Measurements from ENCODE around the gene TSNAXIP1.

The TSNAXIP1 gene

DNA sequence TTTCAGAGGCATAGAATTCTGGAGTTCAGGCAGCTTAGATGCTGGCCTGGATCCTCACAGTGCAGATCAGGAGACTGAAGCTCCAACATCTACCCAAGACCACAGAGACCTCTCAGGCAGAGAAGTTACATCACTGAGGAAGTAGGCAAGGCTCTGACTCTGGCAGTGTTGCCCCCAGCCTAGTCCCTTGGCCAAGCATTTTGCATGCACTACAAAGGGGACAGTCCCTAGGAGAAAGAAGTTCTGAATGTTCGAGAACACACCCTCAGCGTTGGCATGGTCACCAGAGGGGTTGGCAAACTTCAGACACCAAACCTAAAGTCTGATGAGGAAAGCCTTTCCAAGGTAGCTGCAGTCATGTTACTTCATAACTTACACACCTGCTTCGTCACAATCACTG, 2.8 kb upstream of the TSNAXIP1 start:
- H3K4me3 Mint-ChIP-seq = peak overlapping the region; percentile 69
- no peak for DNase-seq
- no peak overlapping the region for H3K27ac Mint-ChIP-seq
- H3K9me3 Mint-ChIP-seq = no peaks in the 10 kb centered on the region
- H3K36me3 Mint-ChIP-seq (ENCODE audit: low read depth) = peaks cover 62% of the 10 kb centered on the region
- TF ChIP-seq, protein P1, sequence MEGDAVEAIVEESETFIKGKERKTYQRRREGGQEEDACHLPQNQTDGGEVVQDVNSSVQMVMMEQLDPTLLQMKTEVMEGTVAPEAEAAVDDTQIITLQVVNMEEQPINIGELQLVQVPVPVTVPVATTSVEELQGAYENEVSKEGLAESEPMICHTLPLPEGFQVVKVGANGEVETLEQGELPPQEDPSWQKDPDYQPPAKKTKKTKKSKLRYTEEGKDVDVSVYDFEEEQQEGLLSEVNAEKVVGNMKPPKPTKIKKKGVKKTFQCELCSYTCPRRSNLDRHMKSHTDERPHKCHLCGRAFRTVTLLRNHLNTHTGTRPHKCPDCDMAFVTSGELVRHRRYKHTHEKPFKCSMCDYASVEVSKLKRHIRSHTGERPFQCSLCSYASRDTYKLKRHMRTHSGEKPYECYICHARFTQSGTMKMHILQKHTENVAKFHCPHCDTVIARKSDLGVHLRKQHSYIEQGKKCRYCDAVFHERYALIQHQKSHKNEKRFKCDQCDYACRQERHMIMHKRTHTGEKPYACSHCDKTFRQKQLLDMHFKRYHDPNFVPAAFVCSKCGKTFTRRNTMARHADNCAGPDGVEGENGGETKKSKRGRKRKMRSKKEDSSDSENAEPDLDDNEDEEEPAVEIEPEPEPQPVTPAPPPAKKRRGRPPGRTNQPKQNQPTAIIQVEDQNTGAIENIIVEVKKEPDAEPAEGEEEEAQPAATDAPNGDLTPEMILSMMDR (IDR thresholded peaks at IDR 0.05) = no peak
- peaks cover 16% of the 10 kb centered on the region for H3K4me1 Mint-ChIP-seq
- peaks cover 2% of the 10 kb centered on the region for H3K27me3 Mint-ChIP-seq (ENCODE audit: low read depth, poor library complexity)

DNA sequence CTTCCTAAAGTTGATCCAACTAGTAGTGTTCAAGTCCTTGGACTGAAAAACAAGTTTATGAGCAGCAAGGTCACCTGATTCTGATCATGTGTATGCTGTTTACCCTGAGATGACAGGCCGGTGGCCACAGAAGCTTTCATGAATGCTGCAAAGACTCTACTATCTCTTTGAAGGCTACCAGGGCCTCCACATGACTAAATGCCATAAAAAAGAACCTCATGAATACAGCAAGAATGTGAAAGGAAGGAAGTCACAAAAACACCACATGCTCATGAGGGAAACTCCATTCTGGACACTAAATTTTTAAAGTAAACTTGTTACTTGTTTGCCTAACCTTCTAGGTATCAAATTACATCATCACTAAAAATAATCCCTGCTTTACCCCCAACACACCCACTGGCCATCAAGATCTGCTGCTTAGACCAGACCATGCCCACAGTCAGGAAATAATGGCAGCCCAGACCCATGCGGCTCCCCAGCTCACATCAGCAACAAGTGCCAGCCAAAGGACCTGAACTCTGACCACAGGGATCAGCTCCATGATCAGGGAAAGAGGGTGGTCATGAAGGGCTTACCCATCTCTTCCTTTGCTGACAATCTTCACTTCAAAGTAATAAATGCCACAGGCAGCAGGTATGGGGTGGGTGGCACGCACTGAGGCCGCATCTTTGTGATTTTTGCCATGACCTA, 1.7 kb upstream of the TSNAXIP1 start:
- peaks cover 2% of the 10 kb centered on the region for H3K27me3 Mint-ChIP-seq (ENCODE audit: low read depth, poor library complexity)
- no peak for DNase-seq

DNA sequence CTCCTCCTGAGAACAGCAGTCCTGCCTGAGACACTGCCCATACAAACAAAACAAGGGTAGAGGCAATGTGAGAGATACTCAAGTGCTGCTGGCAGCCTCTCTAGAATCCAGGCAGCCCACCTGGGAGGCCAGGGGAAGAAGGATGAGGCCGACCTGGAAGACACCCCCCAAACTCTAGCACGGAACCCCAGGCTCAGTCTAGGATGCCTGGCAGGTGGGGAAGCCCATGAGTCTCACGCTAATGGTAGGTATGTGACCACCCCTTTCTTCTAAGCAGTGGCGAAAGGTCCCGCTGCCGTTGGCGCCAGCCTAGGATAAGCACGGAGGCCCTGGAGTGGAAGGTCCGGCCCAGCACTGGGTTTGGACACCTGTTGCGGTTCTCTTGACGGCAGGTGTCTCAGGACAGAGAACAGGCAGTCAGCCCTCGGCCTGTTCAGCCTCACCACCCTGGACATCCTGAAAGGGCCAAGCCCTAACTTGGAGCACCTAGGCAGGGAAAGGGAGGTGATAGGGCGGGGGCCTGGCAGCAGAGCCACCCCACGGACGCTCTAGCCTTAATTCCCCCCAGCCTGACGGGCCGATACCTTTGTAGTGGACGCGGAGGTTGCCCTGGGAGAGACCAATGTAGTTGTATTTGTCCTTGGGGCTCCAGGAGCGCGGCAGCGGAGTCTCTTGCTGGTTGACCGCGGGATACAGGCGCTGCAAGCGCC, 816 bp upstream of the TSNAXIP1 start:
- Mint-ChIP-seq H3K9me3 (no peaks in the 10 kb centered on the region), H3K4me3 (peak overlapping the region; percentile 91), H3K27me3 (ENCODE audit: low read depth, poor library complexity) (peaks cover 2% of the 10 kb centered on the region), H3K36me3 (ENCODE audit: low read depth) (peaks cover 45% of the 10 kb centered on the region), H3K4me1 (peaks cover 16% of the 10 kb centered on the region), H3K27ac (peak overlapping the region; percentile 90)
- no peak for DNase-seq
- TF ChIP-seq, protein P1 (IDR thresholded peaks at IDR 0.05) = no peak

More for the DNA sequence above, 1.7 kb upstream of the TSNAXIP1 start:
- Mint-ChIP-seq H3K36me3 (ENCODE audit: low read depth) (peaks cover 54% of the 10 kb centered on the region), H3K4me3 (peak overlapping the region; percentile 91), H3K9me3 (no peaks in the 10 kb centered on the region), H3K27ac (peak overlapping the region; percentile 90), H3K4me1 (peaks cover 16% of the 10 kb centered on the region)
- TF ChIP-seq, protein P1 (IDR thresholded peaks at IDR 0.05) = no peak

DNA sequence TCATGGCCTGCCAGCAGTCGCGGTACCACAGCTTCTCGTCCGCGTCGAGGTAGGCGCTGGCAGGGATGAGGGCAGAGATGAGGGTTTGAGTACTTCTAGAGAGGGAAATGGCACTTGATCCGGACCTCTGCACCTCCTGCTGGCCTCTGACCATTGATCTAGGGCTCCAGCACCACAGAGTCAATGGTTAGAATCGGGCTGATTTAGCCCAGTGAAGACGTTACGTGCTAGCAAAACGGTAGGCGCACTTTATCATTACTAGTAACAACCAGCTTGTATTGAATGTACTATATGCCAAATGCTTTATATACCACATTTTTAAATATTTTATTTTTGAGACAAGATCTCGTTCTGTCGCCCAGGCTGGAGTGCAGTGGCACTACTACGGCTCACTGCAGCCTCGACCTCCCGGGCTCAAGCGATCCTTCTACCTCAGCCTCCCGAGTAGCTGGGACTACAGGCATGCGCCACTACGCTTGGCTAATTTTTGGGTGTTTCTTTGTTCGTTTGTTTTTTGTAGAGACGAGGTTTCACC, 526 bp downstream of the TSNAXIP1 start:
- Mint-ChIP-seq H3K4me1 (peaks cover 16% of the 10 kb centered on the region), H3K27me3 (ENCODE audit: low read depth, poor library complexity) (peaks cover 2% of the 10 kb centered on the region), H3K36me3 (ENCODE audit: low read depth) (peaks cover 32% of the 10 kb centered on the region), H3K9me3 (no peaks in the 10 kb centered on the region), H3K27ac (peak overlapping the region; percentile 90), H3K4me3 (peak overlapping the region; percentile 91)
- DNase-seq = no peak
- TF ChIP-seq, protein P1 (IDR thresholded peaks at IDR 0.05) = no peak

DNA sequence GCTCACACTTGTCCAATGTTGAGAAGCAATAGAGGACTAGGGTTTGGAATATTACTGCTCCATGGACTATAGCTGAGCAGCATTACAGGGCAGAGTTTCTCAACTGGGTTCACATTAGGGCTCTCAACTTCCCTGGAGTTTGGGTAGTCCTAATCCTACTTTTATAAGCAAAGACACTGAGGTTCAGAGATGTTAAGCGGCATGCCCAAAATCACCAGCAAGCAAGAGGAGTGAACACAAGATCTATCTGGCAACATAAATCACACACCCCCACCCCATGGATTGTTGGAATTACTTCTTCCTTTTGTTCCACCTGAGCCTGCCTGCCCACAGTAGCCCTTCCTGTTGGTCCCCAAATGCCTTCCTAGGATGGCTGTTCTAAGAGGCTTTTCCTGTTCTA, 5.2 kb downstream of the TSNAXIP1 start:
- no peaks in the 10 kb centered on the region for H3K36me3 Mint-ChIP-seq (ENCODE audit: low read depth)
- H3K4me3 Mint-ChIP-seq = no peak overlapping the region
- TF ChIP-seq, protein P1 (IDR thresholded peaks at IDR 0.05) = no peak
- H3K9me3 Mint-ChIP-seq = no peaks in the 10 kb centered on the region
- H3K27ac Mint-ChIP-seq = no peak overlapping the region
- H3K27me3 Mint-ChIP-seq (ENCODE audit: low read depth, poor library complexity) = peaks cover 6% of the 10 kb centered on the region
- H3K4me1 Mint-ChIP-seq = no peaks in the 10 kb centered on the region
- DNase-seq = no peak
